GM19438 (cell line): ENCODE measurements around the gene SMC3.
"Not testable (repeated sequence)": the region's sequence is repeated elsewhere in the genome, so short reads cannot be mapped to it uniquely, and the experiment has no call there.

Experiments
- ATAC-seq: cut with Tn5 transposase; IDR thresholded peaks from one replicate; pipeline ENCODE4 v1.9.1; 2021; ENCODE audit warnings: low read depth; ENCODE audit not compliant: unreplicated experiment

The SMC3 gene

DNA sequence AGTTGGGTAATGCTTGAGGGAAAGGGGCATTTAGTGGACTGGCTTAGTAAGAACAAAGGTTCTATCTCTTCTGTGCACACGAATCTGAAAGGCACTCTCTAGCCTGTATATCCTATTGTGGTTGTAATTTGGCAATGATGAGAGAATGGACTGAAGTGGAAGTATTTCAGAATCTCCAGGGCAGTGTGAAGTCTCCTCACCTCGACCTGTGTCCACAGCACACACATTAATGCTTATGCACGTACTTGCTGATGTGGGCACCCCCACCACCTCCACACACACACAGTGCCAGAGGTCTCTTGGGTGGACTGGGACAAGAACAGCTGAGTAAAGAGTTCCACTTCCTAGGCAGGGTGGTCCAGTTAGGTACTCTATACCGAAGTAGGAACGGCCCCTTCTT is 6.9 kb downstream of the SMC3 start:
- ATAC-seq, result no peak

DNA sequence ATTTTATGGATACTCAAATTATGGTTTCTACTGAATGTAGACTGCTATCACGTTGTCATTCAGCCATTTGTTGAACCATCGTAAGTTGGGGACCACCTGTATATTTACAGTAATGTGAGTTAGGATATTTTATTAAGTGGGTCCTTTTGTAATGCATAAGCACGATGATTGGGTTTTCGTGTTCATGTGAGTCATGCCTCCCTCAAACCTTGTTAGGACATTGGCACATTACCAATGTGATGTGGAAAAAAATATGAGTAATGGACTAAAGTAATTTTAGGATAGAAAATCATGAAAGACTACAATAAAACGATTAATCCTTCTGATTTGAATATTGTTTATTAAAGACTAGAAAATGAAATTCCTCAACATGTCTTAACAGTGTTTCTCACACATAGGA is 8.7 kb downstream of the SMC3 start:
- no peak for ATAC-seq

DNA sequence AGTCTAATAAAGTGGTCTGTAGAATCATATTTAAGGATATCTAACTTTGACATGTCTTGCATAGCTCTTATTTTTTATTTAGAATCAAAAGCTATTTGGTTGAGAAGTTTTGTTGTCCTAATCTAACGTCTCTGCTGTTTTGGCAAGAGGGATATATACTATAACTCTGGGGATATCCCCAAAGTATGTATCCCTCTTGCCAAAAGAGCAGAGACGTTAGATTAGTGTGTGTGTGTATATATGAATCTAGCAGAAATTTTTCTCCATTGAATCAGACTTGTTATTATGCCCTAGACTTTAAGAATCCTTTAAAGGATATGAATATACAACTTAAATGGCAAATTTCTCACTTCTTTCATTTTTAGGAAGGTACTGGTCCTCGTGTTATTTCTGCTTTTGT is 9.6 kb downstream of the SMC3 start:
- no peak for ATAC-seq

DNA sequence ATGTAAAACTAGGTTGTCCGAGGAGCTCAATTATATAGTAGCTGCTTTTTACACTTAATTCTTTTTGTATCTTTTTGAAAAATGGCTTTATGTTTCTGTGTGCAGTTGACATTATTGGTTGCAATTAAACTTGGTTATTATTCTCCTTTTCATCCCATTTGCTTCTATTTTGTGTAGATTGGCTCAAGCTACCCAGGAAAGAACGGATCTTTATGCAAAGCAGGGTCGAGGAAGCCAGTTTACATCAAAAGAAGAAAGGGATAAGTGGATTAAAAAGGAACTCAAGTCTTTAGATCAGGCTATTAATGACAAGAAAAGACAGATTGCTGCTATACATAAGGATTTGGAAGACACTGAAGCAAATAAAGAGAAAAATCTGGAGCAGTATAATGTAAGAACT is 16.5 kb downstream of the SMC3 start:
- ATAC-seq, result no peak

DNA sequence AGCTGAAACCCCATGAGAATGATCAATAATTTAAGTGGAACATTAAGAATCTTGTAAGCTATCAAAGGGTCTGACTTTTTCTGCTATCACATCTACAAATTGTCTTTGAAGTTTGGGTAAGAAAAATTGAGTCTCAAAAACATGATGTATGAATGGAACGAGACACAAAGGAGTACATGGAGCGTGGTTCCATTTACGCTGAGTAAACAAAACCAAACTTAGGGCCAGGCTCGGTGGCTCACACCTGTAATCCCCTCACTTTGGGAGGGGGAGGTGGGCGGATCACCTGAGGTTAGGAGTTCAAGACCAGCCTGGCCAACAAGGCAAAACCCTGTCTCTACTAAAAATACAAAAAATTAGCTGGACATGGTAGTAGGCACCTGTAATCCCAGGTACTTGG is 24.3 kb downstream of the SMC3 start:
- ATAC-seq, result no peak

DNA sequence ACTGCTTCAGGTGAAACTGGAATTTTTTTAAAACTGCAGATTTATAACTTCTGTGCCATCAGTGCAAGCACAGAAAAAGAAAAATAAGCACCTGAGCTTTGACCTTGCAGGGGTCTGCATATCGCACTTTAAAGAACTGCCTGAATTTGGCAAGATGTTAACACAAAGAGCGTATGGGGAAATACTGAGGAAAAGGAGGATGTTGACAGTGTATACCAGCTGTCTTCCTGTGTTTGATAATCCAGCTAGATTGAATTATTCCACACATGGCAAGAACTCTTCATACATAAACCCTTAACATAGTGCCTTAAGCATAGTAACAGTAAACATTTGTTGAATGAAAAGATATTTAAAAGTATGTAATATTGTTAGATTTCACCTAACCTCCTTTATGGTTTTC is 30.0 kb downstream of the SMC3 start:
- ATAC-seq, result no peak

DNA sequence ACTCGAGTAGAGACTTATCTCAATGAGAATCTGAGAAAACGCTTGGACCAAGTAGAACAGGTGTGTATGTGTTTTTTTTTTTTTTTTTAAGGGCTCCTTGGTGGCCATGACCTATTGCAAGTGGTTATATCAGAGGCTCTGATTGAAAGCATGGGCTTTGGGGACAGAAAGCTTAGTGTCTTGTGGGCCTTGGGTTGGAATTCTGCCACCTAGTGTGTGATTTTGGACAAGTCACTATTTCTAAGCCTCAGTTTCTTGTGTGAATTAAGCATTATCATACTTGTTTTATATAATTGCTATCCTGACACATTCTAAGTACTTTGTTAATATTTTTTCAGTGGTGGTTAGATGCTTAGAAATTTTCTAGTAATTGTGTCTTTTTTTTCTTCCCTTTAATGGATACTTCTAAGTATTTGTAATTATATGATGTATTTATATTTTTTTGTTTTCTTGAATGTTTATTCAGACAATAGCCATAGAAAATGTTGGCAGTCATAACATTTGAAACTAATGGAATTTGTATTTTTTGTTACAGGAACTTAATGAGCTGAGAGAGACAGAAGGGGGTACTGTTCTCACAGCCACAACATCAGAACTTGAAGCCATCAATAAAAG is 33.1 kb downstream of the SMC3 start:
- peak; percentile 62 for ATAC-seq

DNA sequence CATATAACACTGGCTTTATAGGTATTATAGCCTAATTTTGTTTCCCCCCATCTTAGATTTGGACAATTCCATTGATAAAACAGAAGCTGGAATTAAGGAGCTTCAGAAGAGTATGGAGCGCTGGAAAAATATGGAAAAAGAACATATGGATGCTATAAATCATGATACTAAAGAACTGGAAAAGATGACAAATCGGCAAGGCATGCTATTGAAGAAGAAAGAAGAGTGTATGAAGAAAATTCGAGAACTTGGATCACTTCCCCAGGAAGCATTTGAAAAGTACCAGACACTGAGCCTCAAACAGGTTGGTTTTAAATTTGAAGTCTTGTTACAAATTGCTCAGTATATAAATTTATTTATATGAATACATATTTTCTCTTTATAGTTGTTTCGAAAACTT is 34.1 kb downstream of the SMC3 start:
- no peak for ATAC-seq

DNA sequence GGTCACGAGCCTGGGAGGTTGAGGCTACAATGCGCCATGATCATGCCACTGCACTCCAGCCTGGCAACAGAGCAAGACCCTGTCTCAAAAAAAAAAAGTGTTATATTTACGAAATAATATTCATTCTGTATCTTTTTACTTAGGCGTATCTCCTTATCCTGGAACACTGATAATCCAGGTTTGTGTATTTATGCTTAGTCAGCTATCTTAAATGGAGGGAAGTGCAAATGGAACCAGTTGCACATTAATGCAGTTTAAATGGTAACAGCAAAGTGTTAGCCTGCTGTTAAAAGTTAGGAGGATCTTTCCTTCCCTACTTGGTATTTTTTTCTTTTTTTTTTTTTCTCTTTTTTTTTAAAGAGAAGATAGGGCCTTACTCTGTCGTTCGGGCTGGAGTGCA is 40.6 kb downstream of the SMC3 start:
- ATAC-seq, result no peak

DNA sequence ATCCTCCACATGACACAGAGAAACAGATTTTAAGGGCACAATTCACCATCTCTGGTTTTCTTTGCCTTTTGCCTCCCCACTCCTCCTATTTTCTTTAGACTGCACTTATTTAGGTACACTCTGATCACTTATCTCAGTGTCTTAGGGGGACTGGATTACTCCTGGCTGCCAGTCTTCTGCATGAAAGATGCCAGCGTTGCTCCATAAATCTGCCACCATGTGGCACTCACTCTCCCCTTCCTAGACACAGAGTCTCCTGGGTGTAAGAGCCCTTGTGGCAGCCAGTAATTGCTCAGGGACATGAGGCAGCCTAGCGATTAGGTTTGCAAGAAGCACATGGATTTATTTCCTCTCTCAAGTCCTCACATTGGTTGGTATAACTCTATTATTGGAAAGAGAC is 42.1 kb downstream of the SMC3 start:
- ATAC-seq, result no peak

DNA sequence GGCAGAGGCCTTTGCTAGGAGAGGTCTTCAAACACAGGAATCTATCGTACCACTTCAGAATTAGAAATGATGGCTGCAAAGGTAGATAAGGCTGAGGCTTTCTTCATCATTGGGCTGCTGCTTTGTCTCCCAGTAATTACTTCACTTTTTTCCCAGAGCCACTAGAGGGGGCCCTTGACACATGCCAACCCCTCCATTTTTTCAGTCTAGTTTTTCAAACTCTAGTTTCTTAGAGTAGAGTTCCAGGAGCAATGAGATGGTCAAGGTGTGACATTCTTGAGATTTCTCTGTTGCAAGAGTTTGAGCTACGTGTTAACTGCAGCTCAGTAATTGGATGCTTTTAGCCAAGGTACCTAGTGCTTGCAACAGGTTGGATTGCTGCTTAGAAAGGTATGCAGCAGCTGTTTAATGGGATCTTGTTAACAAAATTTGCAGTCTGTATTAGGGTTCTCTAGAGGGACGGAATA is 42.8 kb downstream of the SMC3 start:
- no peak for ATAC-seq

DNA sequence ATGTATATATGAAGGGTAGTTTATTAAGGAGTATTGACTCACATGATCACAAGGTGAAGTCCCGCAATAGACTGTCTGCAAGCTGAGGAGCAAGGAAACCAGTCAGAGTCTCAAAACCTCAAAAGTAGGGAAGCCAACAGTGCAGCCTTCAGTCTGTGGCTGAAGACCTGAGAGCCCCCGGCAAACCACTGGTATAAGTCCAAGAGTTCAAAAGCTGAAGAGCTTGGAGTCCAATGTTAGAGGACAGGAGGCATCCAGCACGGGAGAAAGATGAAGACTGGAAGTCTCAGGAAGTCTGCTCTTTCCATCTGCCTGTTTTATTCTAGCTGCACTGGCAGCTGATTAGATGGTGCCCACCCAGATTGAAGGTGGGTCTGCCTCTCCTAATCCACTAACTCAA is 43.3 kb downstream of the SMC3 start:
- not testable (repeated sequence) for ATAC-seq

DNA sequence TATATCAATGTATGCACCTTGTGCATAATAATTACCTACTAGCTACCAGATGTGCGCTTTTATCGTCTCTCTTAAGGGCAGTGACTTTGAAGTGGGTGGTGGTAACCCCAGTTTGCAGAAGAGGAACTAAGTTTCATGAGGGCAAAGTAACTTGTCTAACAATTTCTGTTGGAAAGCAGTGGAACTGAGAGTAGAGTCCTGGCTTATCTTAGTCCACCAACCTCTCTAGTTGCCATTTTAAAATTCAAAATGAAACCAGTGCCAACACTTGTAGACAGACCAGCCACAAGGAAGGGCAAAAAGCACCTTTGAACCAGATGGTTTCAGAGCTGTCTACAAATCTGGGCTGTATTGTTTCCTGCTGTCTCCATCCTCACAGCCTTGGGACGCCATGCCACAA is 44.6 kb downstream of the SMC3 start:
- no peak for ATAC-seq

DNA sequence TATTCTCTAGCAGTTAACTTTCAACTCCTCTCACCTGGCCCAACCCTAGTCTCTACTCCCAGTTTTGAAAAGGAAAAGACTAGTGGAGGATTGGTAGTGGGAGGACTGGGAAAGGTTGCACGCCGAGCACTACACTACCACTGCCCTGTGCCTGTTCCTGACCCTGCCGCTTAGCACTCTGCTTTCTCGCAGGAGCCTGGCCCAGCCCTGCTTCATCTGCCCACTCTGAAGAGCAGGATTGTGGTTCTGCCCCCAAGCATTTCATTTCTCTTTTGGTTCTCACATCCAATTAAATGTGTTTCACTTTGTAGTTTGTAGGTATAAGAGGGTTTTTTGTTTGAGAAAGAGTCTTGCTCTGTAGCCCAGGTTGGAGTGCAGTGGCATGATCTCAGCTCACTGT is 45.1 kb downstream of the SMC3 start:
- no peak for ATAC-seq

DNA sequence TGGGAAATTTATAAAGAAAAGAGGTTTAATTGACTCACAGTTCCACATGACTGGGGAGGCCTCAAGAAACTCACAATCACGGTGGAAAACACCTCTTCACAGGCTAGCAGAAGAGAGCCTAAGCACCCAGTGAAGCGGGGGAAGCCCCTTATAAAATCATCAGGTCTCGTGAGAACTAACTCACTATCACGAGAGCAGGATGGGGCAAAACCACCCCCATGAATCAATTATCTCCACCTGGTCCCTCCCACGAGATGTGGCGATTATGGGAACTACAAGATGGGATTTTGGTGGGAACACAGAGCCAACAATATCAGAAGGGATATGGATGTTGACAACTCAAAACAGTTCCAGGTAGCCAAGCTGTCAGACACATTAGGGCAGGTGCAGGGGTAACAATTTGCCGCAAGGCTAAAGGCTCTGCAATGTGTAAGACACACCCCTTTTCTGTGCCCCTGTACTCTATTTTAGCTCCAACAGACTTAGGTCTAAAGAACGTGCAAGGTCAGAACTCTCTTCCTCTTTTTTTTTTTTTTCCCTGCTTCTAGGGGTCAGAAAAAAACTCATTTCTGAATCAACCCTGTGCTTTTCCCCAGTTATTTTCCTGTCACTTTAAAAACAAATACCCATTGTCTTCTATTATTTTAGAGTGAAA is 46.0 kb downstream of the SMC3 start:
- no peak for ATAC-seq

DNA sequence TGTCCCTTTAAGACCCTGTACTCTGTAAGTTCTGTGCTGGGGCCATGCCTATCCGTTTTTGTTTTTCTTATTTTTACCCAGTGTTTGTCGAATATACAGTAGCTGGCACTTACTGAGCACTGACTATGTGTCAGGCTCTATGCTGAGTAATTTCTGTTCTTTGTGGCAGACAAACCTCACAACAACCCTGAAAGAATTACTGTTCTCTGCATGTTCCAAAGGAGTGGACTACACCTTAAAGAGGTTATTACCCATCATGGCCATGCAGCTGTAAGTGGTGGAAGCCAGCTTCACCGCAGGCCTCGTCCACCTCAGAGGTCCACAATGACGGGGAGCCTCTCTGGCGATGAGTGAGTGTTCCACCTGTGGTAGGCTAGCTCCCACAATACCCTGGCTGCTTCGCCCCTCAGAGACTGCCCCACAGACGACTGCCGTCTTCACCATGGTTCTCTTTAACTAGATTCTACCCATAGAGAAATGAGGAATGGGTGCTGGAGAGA is 46.6 kb downstream of the SMC3 start:
- ATAC-seq, result no peak

DNA sequence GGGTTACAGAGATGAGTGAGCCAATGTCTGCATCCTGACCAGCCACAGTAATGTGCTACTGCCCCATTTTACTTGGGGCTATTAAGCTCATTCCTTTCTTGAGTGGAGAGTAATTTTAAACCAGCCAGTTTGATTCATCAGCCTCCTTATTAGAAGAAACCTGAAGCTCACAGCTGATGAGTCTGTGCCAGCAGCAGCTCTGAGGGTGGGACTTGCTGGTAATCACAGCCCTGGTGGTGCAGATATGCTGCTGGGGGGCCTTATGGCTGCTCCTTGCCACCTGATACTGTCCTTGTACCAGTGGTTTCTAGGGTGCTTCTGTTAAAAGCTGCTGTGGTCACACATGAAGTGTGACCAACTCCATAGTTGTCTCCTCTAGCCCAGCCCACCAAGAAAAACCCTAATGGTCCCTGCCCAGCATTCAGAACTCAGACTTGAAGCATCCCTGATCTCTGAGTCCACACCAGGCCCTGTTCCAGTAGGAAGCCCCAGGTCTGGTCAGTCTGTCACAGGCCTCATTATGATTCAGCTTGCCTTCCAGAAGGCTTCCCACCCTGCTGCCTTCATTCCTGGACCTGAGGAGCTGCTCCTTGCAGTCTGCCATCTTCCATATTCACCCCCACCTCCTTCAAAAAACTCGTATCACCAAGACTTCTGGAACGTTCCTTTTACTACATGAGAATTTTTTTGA is 47.7 kb downstream of the SMC3 start:
- no peak for ATAC-seq

DNA sequence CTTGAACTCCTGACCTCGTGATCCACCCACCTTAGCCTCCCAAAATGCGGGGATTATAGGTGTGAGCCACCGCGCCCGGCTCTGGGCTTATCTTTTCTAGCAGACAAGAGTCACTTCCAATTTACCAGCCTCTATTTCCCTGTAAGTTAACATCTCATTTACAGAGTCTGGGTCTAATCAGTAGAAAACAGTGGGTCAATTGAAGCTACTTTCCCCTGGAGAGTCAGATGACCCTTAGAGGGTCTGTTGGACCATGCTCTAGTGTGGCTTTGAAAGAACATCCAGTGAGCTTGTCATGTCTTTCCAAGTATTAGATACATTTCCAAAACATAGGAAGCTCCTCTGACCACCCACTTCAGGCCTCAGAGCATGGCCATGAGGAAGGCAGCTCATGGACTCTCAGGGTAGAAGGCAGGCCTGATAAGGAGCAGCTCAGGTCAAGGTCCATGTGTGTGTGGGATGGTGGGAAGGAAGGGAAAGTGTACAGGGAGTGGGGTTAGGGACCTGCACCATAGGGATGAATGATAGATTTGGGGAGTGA is 49.1 kb downstream of the SMC3 start:
- no peak for ATAC-seq

DNA sequence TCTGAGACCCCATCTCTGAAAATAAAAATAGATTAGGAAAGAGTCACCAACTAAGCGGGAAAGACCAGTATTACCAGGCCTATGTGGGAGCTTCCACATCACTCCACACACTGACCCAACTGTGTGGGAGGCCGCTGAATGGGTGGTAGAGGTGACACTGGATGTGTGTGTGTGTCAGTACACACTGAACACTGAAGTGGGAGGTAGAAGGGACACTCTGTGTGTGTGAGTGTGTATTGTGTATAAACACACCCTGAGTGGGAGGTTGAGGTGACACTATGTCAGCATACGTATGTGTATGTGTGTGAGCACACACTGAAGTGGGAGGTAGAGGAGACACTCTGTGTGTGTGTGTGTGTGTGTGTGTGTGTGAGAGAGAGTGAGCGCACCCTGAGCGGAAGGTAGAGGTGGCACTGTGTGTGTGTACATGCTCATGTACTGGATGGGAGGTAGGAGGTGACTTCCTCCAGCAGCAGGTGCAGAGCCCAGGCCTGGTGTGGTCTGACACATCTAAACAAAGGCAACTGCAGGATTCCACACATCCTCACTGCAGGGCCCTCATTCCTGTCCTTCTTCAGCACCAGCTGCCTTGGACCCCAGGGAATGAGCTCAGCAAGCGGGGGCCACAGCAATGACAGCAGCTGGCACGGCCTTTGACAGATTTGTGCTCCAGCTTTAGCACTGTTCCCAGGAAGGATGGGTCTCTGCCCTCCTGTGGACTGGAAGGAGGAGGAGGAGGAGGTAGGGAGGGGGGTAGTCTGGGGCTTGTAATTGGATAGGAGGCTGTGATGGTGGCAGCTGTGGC is 50.1 kb downstream of the SMC3 start:
- ATAC-seq, result no peak

DNA sequence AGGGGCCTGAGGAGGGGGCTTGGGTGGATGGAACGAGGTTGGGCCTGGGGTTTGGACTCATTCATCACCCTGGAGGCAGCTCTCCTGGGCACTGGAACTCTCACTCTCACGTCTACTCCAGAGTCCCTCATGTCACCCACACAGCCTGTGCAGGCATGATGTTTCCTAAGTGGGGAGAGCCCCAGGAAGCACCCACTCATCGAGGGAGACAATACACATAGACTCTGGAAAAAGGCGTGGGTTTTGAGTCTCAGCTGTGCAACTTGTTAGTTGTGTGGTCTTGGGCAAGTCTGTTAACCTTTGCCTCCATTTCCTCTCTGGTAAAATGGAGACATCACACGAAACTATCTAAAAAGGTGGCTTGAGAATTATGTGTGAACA is 50.7 kb downstream of the SMC3 start:
- no peak for ATAC-seq
